HEK293T (cell line): Measurements from ENCODE around the gene CPLX3.

ENCODE experiments used
- BHLHE40 ChIP-seq: fragments of 450-650 bp; IDR thresholded peaks from 2 replicates; pipeline ENCODE4 v1.6.1; 2016; ENCODE audit warnings: mild to moderate bottlenecking, moderate library complexity, borderline replicate concordance
- FOXA1 ChIP-seq: fragments of 450-650 bp; IDR thresholded peaks from 2 replicates; pipeline ENCODE4 v1.6.1; 2016; ENCODE audit warnings: mild to moderate bottlenecking
- FOXM1 ChIP-seq: fragments of 450-650 bp; IDR thresholded peaks from 2 replicates; pipeline ENCODE4 v1.6.1; 2017; ENCODE audit warnings: mild to moderate bottlenecking, borderline replicate concordance
- HDGF ChIP-seq: fragments of 450-650 bp; IDR thresholded peaks from 2 replicates; pipeline ENCODE4 v1.6.1; 2017; ENCODE audit warnings: antibody characterized with exemption, borderline replicate concordance
- L3MBTL2 ChIP-seq: fragments of 450-650 bp; conservative IDR thresholded peaks from 2 replicates; pipeline ENCODE4 v1.6.1; 2016; ENCODE audit warnings: mild to moderate bottlenecking
- LEF1 ChIP-seq: fragments of 450-650 bp; IDR thresholded peaks from 2 replicates; pipeline ENCODE4 v1.6.1; 2017; ENCODE audit warnings: mild to moderate bottlenecking, borderline replicate concordance
- NFRKB ChIP-seq: fragments of 450-650 bp; IDR thresholded peaks from 2 replicates; pipeline ENCODE4 v1.6.1; 2016; ENCODE audit warnings: mild to moderate bottlenecking, moderate library complexity
- SP1 ChIP-seq: fragments of 450-650 bp; IDR thresholded peaks from 2 replicates; pipeline ENCODE4 v1.6.1; 2017
- SUZ12 ChIP-seq: fragments of 450-650 bp; IDR thresholded peaks from 2 replicates; pipeline ENCODE4 v1.6.1; 2016; ENCODE audit warnings: mild to moderate bottlenecking
- TARDBP ChIP-seq: fragments of 450-650 bp; IDR thresholded peaks from 2 replicates; pipeline ENCODE4 v1.6.1; 2016
- TF ChIP-seq, protein P1 (sequence below): fragments of 450-650 bp; IDR thresholded peaks from 2 replicates; pipeline ENCODE4 v1.6.1; 2016

DNA sequence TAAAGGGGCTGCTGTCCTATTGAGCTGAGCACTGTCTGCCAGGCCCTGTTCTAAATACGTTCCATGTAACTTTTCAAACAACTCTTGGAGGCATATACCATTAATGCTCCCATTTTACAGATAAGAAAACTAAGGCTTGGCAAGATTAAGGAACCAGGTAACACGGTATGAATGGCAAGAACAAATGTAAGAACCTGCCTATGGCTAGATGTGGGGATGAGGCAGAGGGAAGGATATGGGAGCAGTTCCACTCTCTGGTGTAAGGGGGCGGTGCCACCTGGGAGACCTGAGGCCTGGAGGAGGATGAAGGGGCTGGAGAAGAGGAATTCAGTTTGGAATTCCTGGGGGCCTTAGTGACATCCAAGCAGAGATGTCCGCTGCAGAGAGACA, 17.6 kb upstream of the CPLX3 start:
- TF ChIP-seq FOXM1 (no peak), LEF1 (no peak), SP1 (no peak), BHLHE40 (no peak), HDGF (no peak), FOXA1 (no peak), NFRKB (no peak), L3MBTL2 (no peak), TARDBP (no peak), SUZ12 (no peak)
- TF ChIP-seq, protein P1, sequence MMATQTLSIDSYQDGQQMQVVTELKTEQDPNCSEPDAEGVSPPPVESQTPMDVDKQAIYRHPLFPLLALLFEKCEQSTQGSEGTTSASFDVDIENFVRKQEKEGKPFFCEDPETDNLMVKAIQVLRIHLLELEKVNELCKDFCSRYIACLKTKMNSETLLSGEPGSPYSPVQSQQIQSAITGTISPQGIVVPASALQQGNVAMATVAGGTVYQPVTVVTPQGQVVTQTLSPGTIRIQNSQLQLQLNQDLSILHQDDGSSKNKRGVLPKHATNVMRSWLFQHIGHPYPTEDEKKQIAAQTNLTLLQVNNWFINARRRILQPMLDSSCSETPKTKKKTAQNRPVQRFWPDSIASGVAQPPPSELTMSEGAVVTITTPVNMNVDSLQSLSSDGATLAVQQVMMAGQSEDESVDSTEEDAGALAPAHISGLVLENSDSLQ = no peak
